Gastrocnemius medialis (tissue), 4 donors: Measurements from ENCODE around the gene CDRT15L2.
"Not testable (repeated sequence)": the region's sequence is repeated elsewhere in the genome, so short reads cannot be mapped to it uniquely, and the experiment has no call there.

Experiments
- POLR2A ChIP-seq, 2 donors: fragments of 450-650 bp; IDR thresholded peaks; one replicate each; pipeline ENCODE4 v1.6.1; 2017; ENCODE audit warnings: antibody characterized with exemption in 2 of 2, mild to moderate bottlenecking in 2 of 2, moderate library complexity in 2 of 2
- TF ChIP-seq, protein P1 (sequence below), 5 experiments: fragments of 450-650 bp in 3 of 5; fragments of 200-600 bp in 2 of 5; sonication (generic) in 2 of 5; IDR thresholded peaks in 4 of 5; conservative IDR thresholded peaks in 1 of 5; 1 replicate in 4 of 5; 2 replicates in 1 of 5; pipeline ENCODE4 v1.5.1; 2016 to 2019; ENCODE audit warnings: antibody characterized with exemption in 5 of 5, mild to moderate bottlenecking in 3 of 5, moderate library complexity in 3 of 5

DNA sequence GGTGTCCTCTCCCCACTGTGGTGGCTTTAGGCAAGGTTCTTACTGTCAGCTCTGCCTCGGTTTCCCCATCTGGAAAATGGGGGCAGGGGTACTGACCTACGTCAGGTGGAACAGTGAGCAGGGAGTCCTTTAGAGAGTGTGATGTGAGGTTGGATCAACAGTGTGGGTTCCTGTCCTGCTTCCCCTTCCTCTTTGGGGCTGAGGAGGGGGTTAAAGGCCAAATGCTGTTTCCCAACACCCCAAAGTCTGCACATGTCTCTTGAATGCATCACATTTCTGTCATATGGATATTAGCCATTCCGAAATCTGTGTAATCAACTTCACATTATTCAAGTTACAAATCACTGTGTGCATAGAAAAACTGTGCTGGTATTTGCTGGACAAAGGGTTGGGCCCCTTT is 35.9 kb downstream of the CDRT15L2 start:
- TF ChIP-seq, protein P1, sequence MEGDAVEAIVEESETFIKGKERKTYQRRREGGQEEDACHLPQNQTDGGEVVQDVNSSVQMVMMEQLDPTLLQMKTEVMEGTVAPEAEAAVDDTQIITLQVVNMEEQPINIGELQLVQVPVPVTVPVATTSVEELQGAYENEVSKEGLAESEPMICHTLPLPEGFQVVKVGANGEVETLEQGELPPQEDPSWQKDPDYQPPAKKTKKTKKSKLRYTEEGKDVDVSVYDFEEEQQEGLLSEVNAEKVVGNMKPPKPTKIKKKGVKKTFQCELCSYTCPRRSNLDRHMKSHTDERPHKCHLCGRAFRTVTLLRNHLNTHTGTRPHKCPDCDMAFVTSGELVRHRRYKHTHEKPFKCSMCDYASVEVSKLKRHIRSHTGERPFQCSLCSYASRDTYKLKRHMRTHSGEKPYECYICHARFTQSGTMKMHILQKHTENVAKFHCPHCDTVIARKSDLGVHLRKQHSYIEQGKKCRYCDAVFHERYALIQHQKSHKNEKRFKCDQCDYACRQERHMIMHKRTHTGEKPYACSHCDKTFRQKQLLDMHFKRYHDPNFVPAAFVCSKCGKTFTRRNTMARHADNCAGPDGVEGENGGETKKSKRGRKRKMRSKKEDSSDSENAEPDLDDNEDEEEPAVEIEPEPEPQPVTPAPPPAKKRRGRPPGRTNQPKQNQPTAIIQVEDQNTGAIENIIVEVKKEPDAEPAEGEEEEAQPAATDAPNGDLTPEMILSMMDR (IDR thresholded peaks at IDR 0.05 in 4 of 5, conservative IDR thresholded peaks at IDR 0.05 in 1 of 5): not testable (repeated sequence)
- TF ChIP-seq POLR2A (IDR thresholded peaks at IDR 0.05): not testable (repeated sequence)
